ENCODE data around the gene SMCO4.
"Not testable (repeated sequence)": the region's sequence is repeated elsewhere in the genome, so short reads cannot be mapped to it uniquely, and the experiment has no call there.

SMCO4 gene

GRCh38 chr11:93463666-93464065 lies 79.5 kb downstream of the SMCO4 start:
- DNase-seq: not testable (repeated sequence)

GRCh38 chr11:93458286-93458685 lies 84.9 kb downstream of the SMCO4 start:
- DNase-seq: no peak

GRCh38 chr11:93444617-93445073 lies 98.5 kb downstream of the SMCO4 start:
- DNase-seq: peak; percentile 28

GRCh38 chr11:93443232-93443631 lies 100.0 kb downstream of the SMCO4 start:
- not testable (repeated sequence) for DNase-seq

GRCh38 chr11:93432247-93432646 lies 110.9 kb downstream of the SMCO4 start:
- DNase-seq: no peak
